Nephron (organoid): ENCODE data around the gene MTUS2.

Experiments used
- H3K27ac Mint-ChIP-seq, 3 experiments: 2 replicates each; pipeline ENCODE4 v1.8.0; 2020; ENCODE audit warnings: mixed read lengths in 3 of 3, mild to moderate bottlenecking in 2 of 3, moderate library complexity in 1 of 3
- H3K27me3 Mint-ChIP-seq: 2 replicates; pipeline ENCODE4 v1.8.0; 2021; ENCODE audit warnings: low read depth, mild to moderate bottlenecking, moderate library complexity, mixed read lengths
- H3K36me3 Mint-ChIP-seq: 2 replicates; pipeline ENCODE4 v1.8.0; 2020; ENCODE audit warnings: low read depth, mixed read lengths
- H3K4me1 Mint-ChIP-seq: 2 replicates; pipeline ENCODE4 v1.8.0; 2020; ENCODE audit warnings: mixed read lengths
- H3K4me3 Mint-ChIP-seq, 3 experiments: 2 replicates each; pipeline ENCODE4 v1.8.0; 2020; ENCODE audit warnings: mild to moderate bottlenecking in 3 of 3, mixed read lengths in 3 of 3, moderate library complexity in 2 of 3
- H3K9me3 Mint-ChIP-seq: 2 replicates; pipeline ENCODE4 v1.8.0; 2020; ENCODE audit warnings: mixed read lengths
- TF ChIP-seq, protein P1 (sequence below), 3 experiments: fragments of 200-600 bp; sonication (generic); IDR thresholded peaks; one replicate each; pipeline ENCODE4 v1.5.0; 2021; ENCODE audit warnings: antibody characterized with exemption in 3 of 3; ENCODE audit not compliant: unreplicated experiment in 3 of 3

Gene MTUS2

DNA sequence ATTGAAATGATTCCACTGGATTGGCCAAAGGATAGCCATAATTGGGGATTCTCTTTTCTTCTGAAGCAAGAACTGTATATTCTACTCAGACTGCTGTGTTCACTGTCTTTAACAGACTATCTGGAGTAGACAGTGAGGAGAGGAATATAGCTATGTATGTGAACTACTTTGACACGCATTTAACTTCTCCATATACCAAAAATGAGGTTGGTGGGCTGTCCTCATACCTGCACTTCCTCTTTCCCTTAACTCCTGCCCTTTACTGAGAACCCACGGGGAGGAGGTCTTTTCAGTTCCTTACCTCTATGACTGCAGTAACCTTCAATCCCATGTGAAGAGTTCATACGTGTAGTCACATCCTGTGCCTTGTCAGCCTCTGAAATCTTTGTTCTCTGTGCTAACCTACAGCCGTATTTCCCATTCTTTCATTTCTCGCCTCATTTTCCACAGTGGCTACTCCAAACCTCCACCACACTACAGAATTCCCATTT lies 305.8 kb downstream of the MTUS2 start:
- Mint-ChIP-seq H3K36me3 (no peaks in the 10 kb centered on the region), H3K27me3 (no peaks in the 10 kb centered on the region), H3K27ac (no peak overlapping the region), H3K4me1 (no peaks in the 10 kb centered on the region), H3K4me3 (no peak overlapping the region), H3K9me3 (no peaks in the 10 kb centered on the region)
- TF ChIP-seq, protein P1, sequence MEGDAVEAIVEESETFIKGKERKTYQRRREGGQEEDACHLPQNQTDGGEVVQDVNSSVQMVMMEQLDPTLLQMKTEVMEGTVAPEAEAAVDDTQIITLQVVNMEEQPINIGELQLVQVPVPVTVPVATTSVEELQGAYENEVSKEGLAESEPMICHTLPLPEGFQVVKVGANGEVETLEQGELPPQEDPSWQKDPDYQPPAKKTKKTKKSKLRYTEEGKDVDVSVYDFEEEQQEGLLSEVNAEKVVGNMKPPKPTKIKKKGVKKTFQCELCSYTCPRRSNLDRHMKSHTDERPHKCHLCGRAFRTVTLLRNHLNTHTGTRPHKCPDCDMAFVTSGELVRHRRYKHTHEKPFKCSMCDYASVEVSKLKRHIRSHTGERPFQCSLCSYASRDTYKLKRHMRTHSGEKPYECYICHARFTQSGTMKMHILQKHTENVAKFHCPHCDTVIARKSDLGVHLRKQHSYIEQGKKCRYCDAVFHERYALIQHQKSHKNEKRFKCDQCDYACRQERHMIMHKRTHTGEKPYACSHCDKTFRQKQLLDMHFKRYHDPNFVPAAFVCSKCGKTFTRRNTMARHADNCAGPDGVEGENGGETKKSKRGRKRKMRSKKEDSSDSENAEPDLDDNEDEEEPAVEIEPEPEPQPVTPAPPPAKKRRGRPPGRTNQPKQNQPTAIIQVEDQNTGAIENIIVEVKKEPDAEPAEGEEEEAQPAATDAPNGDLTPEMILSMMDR (IDR thresholded peaks at IDR 0.05; ENCODE audit: unreplicated experiment in 3 of 3), result no peak

DNA sequence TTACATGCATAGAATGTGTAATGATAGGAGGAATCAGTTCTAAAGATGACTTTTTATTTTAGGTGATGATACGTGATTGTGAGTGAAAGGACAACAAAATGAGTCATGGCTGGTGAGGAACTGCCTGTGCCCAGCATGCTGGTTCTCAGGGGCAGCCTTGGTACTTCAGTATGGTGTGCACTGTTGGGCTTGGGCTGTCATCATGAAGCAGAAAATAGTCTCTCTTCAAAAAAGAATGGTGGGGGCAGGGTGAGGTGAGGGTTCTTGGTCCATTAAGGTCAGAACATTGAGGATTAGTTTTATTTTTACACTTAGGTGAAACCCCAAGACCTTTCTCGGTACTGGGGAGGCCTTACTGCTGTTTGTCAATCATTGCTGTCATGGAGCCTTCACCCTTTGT lies 309.5 kb downstream of the MTUS2 start:
- Mint-ChIP-seq H3K9me3 (no peaks in the 10 kb centered on the region), H3K27ac (no peak overlapping the region), H3K27me3 (no peaks in the 10 kb centered on the region), H3K4me1 (no peaks in the 10 kb centered on the region), H3K36me3 (no peaks in the 10 kb centered on the region), H3K4me3 (no peak overlapping the region)
- TF ChIP-seq, protein P1 (IDR thresholded peaks at IDR 0.05; ENCODE audit: unreplicated experiment in 3 of 3), result no peak

DNA sequence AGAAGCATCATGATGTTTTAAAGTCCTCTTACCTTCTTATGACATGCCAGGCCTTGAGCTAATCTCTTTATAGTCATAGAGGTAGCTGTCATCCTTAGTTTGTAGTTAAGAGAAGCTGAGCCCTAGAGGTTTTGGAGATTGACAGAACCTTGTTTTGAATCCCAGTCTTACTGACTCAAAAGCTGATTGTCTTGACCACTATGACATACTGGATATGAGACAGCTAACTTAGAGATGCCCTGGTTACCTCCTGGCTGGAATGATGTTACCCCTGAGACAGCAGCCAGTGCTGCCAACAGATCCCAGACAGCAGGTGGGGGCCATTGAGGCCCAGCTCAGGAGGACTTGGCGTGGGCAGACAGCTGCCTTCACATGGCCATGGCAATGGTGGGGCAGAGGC lies 311.0 kb downstream of the MTUS2 start:
- no peaks in the 10 kb centered on the region for H3K36me3 Mint-ChIP-seq
- no peaks in the 10 kb centered on the region for H3K9me3 Mint-ChIP-seq
- H3K4me1 Mint-ChIP-seq, result no peaks in the 10 kb centered on the region
- TF ChIP-seq, protein P1 (IDR thresholded peaks at IDR 0.05; ENCODE audit: unreplicated experiment in 3 of 3), result no peak
- no peaks in the 10 kb centered on the region for H3K27me3 Mint-ChIP-seq
- no peak overlapping the region for H3K27ac Mint-ChIP-seq
- H3K4me3 Mint-ChIP-seq, result no peak overlapping the region

DNA sequence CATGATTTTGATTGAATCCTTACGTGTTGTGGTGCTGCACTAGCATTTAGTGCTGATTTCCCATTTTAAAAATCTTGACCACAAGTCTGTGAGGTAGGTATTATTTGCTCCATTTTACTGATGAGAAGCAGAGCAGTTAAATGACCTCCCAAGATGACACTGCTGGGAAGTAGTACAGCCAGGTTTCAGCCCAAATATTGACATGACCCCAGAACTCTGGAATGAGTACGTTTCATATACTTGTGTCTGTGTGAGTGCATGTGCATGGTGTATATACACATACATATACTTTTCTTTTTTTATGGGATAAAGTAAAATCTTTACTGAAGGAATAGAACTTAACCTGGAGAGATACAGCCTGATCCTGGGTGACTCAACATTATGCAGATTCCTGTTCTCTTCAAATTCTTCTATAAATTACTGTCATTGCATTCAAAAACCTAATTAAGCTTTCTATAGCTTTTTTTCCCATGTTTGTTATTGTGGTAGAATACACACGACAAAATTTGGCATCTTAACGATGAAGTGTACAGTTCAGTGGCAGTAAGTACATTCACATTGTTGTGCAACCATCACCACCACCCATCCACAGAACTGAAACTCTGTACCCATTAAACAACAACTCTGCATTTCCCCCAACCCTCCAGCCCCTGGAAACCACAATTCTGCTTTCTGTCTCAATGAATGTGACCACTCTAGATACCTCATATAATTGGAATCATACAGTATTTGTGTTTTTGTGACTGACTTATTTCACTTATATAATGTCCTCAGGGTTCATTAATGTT lies 311.9 kb downstream of the MTUS2 start:
- Mint-ChIP-seq H3K36me3 (no peaks in the 10 kb centered on the region), H3K27ac (no peak overlapping the region), H3K27me3 (no peaks in the 10 kb centered on the region), H3K9me3 (peaks cover 3% of the 10 kb centered on the region), H3K4me3 (no peak overlapping the region), H3K4me1 (no peaks in the 10 kb centered on the region)
- TF ChIP-seq, protein P1 (IDR thresholded peaks at IDR 0.05; ENCODE audit: unreplicated experiment in 3 of 3), result no peak

DNA sequence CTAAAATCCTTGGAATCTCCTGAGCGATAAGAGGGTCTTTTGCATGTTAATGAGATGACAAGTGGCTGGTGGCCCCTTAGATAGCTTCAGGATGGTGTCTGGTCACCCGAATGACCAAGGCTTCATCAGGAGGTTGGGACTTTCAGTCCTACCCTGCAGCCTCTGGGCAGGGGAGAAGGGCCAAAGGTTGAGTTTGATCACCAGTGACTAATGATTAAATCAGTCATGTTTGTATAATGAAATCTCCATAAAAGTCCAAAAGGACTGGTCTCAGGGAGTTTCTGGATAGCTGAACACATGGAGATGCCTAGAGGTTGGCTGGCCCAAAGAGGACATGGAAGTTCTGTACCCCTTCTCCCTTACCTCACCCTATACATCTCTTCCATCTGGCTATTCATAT lies 316.2 kb downstream of the MTUS2 start:
- TF ChIP-seq, protein P1 (IDR thresholded peaks at IDR 0.05; ENCODE audit: unreplicated experiment in 3 of 3), result no peak
- Mint-ChIP-seq H3K36me3 (no peaks in the 10 kb centered on the region), H3K4me3 (no peak overlapping the region), H3K9me3 (peaks cover 10% of the 10 kb centered on the region), H3K4me1 (no peaks in the 10 kb centered on the region), H3K27me3 (no peaks in the 10 kb centered on the region), H3K27ac (no peak overlapping the region)

DNA sequence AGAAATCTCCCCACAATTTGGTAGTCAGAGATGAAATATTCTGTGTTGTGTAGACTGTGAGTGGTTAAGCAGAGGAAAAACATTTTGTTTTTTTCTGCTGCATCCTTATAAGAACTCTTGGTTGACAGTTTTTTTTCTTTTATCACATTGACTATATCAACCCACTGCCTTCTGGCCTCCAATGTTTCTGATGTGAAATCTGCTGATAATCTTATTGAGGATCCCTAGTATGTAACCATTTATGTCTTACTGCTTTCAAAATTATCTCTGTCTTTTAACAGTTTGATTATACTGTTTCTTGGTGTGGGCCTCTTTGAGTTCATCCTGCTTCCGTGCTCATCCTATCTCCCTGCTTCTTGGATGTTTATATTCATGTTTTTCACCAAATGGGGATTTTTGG lies 316.9 kb downstream of the MTUS2 start:
- no peaks in the 10 kb centered on the region for H3K4me1 Mint-ChIP-seq

More for the DNA sequence above, 316.9 kb downstream of the MTUS2 start:
- no peaks in the 10 kb centered on the region for H3K36me3 Mint-ChIP-seq
- peaks cover 10% of the 10 kb centered on the region for H3K9me3 Mint-ChIP-seq
- no peak overlapping the region for H3K27ac Mint-ChIP-seq
- TF ChIP-seq, protein P1 (IDR thresholded peaks at IDR 0.05; ENCODE audit: unreplicated experiment in 3 of 3), result no peak
- H3K27me3 Mint-ChIP-seq, result no peaks in the 10 kb centered on the region
- H3K4me3 Mint-ChIP-seq, result no peak overlapping the region
